ENCODE data around the gene ADAMTSL3. TPM values are rescaled to one million over a fixed set of nuclear protein-coding genes. Genes with fewer than 3 reads are reported as not detected.

ADAMTSL3 gene
- polyA plus RNA-seq, 1 experiment, result 0.05 TPM

DNA sequence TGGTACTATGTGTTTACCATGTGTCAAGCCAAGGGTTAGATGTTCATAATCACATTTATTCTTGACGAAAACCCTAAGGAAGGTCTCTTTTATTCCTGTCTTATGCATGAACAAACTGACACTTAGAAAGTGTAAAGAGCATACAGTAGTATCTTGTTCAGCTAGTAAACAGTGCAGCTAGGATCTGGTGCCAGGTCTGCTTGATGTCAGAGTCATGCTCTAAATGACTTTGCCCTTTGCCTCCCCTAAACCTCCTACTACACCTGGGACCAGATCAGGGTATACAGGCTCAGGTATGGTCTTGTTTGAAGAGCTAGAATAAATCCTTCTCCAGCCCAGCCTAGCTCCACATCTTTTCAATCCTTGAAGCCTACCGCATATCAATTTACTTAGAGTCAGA lies 232.4 kb downstream of the ADAMTSL3 start:
- Histone ChIP-seq H3K27me3 (ENCODE audit: control insufficient read depth, insufficient read depth, low read length) (peaks cover 3% of the 10 kb centered on the region), H3K27ac (ENCODE audit: low read depth, low read length) (no peak overlapping the region), H3K9me3 (ENCODE audit: control insufficient read depth, insufficient read depth, low read length) (no peaks in the 10 kb centered on the region), H3K4me3 (ENCODE audit: low read depth, low read length) (no peak overlapping the region)
- ChIA-PET POLR2A (no interaction called here), CTCF (no interaction called here)
- DNase-seq (ENCODE audit: low read depth, low spot score), result no peak
- TF ChIP-seq, protein P1, sequence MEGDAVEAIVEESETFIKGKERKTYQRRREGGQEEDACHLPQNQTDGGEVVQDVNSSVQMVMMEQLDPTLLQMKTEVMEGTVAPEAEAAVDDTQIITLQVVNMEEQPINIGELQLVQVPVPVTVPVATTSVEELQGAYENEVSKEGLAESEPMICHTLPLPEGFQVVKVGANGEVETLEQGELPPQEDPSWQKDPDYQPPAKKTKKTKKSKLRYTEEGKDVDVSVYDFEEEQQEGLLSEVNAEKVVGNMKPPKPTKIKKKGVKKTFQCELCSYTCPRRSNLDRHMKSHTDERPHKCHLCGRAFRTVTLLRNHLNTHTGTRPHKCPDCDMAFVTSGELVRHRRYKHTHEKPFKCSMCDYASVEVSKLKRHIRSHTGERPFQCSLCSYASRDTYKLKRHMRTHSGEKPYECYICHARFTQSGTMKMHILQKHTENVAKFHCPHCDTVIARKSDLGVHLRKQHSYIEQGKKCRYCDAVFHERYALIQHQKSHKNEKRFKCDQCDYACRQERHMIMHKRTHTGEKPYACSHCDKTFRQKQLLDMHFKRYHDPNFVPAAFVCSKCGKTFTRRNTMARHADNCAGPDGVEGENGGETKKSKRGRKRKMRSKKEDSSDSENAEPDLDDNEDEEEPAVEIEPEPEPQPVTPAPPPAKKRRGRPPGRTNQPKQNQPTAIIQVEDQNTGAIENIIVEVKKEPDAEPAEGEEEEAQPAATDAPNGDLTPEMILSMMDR (IDR thresholded peaks at IDR 0.05; ENCODE audit: low read depth, low read length), result no peak

DNA sequence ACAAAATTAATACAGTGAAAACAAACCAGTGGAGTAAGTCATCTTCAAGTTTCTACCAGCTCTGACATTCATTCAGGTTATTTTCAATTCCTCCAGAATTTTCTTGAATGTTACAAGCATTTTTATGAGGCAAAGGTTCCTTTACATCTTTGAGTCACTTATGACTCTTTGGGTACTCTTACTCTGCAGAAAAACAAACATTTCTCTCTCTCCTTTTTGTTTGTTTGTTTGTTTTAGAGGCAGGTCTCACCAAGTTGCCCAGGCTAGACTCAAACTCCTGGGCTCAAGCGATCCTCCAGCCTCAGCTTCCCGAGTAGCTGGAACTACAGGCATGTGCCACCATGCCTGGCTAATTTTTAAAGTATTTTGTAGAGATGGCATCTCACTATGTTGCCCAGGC lies 233.5 kb downstream of the ADAMTSL3 start:
- Histone ChIP-seq H3K9me3 (ENCODE audit: control insufficient read depth, insufficient read depth, low read length) (no peaks in the 10 kb centered on the region), H3K27ac (ENCODE audit: low read depth, low read length) (no peak overlapping the region), H3K4me3 (ENCODE audit: low read depth, low read length) (no peak overlapping the region), H3K27me3 (ENCODE audit: control insufficient read depth, insufficient read depth, low read length) (peaks cover 3% of the 10 kb centered on the region)
- TF ChIP-seq, protein P1 (IDR thresholded peaks at IDR 0.05; ENCODE audit: low read depth, low read length), result no peak
- DNase-seq (ENCODE audit: low read depth, low spot score), result no peak
- ChIA-PET POLR2A (no interaction called here), CTCF (no interaction called here)

DNA sequence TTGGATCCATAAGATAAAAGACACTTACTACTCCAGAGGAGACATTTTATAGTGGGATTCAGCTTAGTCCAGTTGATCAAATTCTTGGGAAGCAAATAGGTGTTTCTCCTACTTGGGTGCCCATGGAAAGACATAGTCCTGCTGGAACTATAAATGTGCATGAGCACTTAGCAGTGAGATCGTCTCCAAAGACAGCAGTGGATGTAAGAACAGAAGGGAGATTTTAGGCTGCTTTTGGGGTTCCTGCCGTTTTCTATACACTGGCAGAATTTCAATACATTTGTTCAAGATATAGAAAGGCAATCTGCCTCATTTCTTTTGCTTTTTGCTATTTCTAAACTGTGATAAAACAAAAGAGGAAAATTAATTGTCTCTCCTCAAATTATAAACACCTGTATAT lies 234.0 kb downstream of the ADAMTSL3 start:
- TF ChIP-seq, protein P1 (IDR thresholded peaks at IDR 0.05; ENCODE audit: low read depth, low read length), result no peak
- POLR2A ChIA-PET, result no interaction called here
- no peak overlapping the region for H3K27ac ChIP-seq (ENCODE audit: low read depth, low read length)

GRCh38 chr15:83889995-83890394 lies 236.1 kb downstream of the ADAMTSL3 start:
- ChIA-PET POLR2A (no interaction called here), CTCF (no interaction called here)
- Histone ChIP-seq H3K9me3 (ENCODE audit: control insufficient read depth, insufficient read depth, low read length) (no peaks in the 10 kb centered on the region), H3K27me3 (ENCODE audit: control insufficient read depth, insufficient read depth, low read length) (peaks cover 5% of the 10 kb centered on the region), H3K4me3 (ENCODE audit: low read depth, low read length) (no peak overlapping the region), H3K27ac (ENCODE audit: low read depth, low read length) (no peak overlapping the region)
- TF ChIP-seq, protein P1 (IDR thresholded peaks at IDR 0.05; ENCODE audit: low read depth, low read length), result no peak
- DNase-seq (ENCODE audit: low read depth, low spot score), result no peak

More for the DNA sequence above, 234.0 kb downstream of the ADAMTSL3 start:
- no peak for DNase-seq (ENCODE audit: low read depth, low spot score)
- H3K4me3 ChIP-seq (ENCODE audit: low read depth, low read length), result no peak overlapping the region
- H3K9me3 ChIP-seq (ENCODE audit: control insufficient read depth, insufficient read depth, low read length), result no peaks in the 10 kb centered on the region
- CTCF ChIA-PET, result interaction anchor here (1.6 kb wide), 1 partner anchor 50 kb away, joined by 6 read pairs; no protein-coding TSS in a partner anchor
- peaks cover 3% of the 10 kb centered on the region for H3K27me3 ChIP-seq (ENCODE audit: control insufficient read depth, insufficient read depth, low read length)

GRCh38 chr15:83890587-83890986 lies 236.7 kb downstream of the ADAMTSL3 start:
- H3K27me3 ChIP-seq (ENCODE audit: control insufficient read depth, insufficient read depth, low read length), result peaks cover 5% of the 10 kb centered on the region
- ChIA-PET CTCF (no interaction called here), POLR2A (no interaction called here)
- TF ChIP-seq, protein P1 (IDR thresholded peaks at IDR 0.05; ENCODE audit: low read depth, low read length), result no peak
- no peak overlapping the region for H3K4me3 ChIP-seq (ENCODE audit: low read depth, low read length)
- DNase-seq (ENCODE audit: low read depth, low spot score), result no peak
- H3K27ac ChIP-seq (ENCODE audit: low read depth, low read length), result no peak overlapping the region
- H3K9me3 ChIP-seq (ENCODE audit: control insufficient read depth, insufficient read depth, low read length), result no peaks in the 10 kb centered on the region

Data from AG04450 (cell line).